ENCODE data around the gene LRRC61.

Gene LRRC61

GRCh38 chr7:150371131-150371995 is 48.2 kb downstream of the LRRC61 start:
- no peak for DNase-seq (ENCODE audit: low read depth)

GRCh38 chr7:150371996-150372270 is 48.8 kb downstream of the LRRC61 start:
- DNase-seq (ENCODE audit: low read depth): no peak

GRCh38 chr7:150372271-150373048 is 49.3 kb downstream of the LRRC61 start:
- DNase-seq (ENCODE audit: low read depth): no peak

- no peak for DNase-seq (ENCODE audit: low read depth)
Measured at GRCh38 chr7:150373049-150373801, 50.1 kb downstream of the LRRC61 start.

- DNase-seq (ENCODE audit: low read depth): no peak
Measured at GRCh38 chr7:150374026-150374425, 50.9 kb downstream of the LRRC61 start.

- no peak for DNase-seq (ENCODE audit: low read depth)
Measured at GRCh38 chr7:150374472-150374871, 51.3 kb downstream of the LRRC61 start.

GRCh38 chr7:150375662-150376521 is 52.7 kb downstream of the LRRC61 start:
- DNase-seq (ENCODE audit: low read depth): no peak

- DNase-seq (ENCODE audit: low read depth): no peak
Measured at GRCh38 chr7:150376560-150376959, 53.4 kb downstream of the LRRC61 start.

- DNase-seq (ENCODE audit: low read depth): no peak
Measured at GRCh38 chr7:150377196-150377595, 54.0 kb downstream of the LRRC61 start.

- no peak for DNase-seq (ENCODE audit: low read depth)
Measured at GRCh38 chr7:150377635-150378034, 54.5 kb downstream of the LRRC61 start.

- DNase-seq (ENCODE audit: low read depth): no peak
Measured at GRCh38 chr7:150378115-150378852, 55.1 kb downstream of the LRRC61 start.

GRCh38 chr7:150378853-150379440 is 55.8 kb downstream of the LRRC61 start, which contains the start of gene ZNF775:
TSS of gene ZNF775 (plus strand) at chr7:150379330. CDS start at chr7:150388471, 9,141 bp downstream.
- peak; percentile 71 for DNase-seq (ENCODE audit: low read depth)

- DNase-seq (ENCODE audit: low read depth): no peak
Measured at GRCh38 chr7:150379441-150380379, 56.6 kb downstream of the LRRC61 start.

GRCh38 chr7:150380463-150380862 is 57.3 kb downstream of the LRRC61 start:
- no peak for DNase-seq (ENCODE audit: low read depth)

- DNase-seq (ENCODE audit: low read depth): no peak
Measured at GRCh38 chr7:150381096-150381495, 57.9 kb downstream of the LRRC61 start.

- no peak for DNase-seq (ENCODE audit: low read depth)
Measured at GRCh38 chr7:150381785-150382122, 58.6 kb downstream of the LRRC61 start.

- no peak for DNase-seq (ENCODE audit: low read depth)
Measured at GRCh38 chr7:150382123-150382843, 59.1 kb downstream of the LRRC61 start.

GRCh38 chr7:150382844-150383225 is 59.7 kb downstream of the LRRC61 start:
- DNase-seq (ENCODE audit: low read depth): no peak

All from GM04503 (cell line).